ENCODE data around the gene ADCYAP1R1.

ADCYAP1R1 gene

DNA sequence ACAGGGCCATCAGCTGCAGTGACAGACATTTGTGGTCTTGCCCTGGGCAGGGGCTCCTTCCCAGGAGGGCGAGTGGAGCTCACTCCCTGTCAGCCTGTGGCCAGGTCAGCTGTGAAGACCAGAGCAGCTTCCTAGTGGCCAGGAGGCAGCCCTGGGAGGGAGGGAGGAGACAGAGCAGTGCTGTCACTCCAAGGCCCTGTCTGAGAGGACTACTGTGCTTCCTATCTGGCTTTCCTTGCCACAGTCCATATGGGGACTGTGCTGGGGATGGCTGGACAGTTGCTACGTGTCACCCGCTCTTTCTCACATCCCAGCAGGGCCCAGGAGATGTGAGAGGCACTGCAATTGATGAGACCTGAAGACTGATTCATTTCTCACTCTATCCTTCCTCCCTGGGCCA lies 15.2 kb upstream of the ADCYAP1R1 start:
- in situ Hi-C loops (cut with HindIII; ENCODE audit: low sequenced_read_pairs) = no loop called here

DNA sequence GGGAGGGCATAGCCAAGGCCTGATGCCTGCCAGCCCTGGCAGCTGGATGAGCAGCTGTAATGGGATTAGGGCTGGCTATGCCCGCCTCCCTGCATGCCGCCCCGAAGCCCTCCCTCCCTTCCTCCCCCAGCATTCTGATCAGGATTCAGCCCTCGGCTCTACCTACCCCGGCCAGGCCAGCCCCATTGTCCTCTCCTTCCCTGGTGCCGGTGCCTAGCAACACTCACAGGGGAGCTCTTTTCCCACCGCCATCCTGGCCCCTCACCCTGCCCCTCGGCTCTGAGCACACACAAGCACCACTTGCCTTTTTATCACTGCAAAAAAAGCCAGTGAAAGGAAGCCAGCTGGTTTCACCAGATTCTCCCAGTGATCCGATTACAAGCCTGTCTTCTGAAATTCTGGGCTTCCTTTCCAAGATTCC lies 9.0 kb upstream of the ADCYAP1R1 start:
- in situ Hi-C loops (cut with HindIII; ENCODE audit: low sequenced_read_pairs) = no loop called here

DNA sequence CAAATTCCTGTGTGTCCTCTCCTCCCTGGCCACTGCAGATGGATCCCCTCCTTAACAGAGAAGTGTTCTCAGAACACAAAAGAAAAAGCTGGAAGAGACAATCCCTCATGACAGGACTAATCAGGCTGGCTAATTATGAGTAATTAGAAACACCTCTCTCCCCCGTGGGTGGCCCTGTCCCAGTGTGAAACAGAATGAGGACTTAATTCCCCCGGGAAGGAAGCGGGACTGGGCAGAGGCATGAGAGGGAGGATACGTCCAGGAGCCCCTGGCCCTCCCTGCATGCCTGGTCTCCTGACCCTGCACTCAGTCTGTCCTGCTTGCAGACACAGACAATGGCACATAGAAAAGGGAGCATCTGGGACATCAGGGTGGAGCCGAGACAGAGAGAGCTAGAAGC lies 7.6 kb upstream of the ADCYAP1R1 start:
- in situ Hi-C loops (cut with HindIII; ENCODE audit: low sequenced_read_pairs) = no loop called here

DNA sequence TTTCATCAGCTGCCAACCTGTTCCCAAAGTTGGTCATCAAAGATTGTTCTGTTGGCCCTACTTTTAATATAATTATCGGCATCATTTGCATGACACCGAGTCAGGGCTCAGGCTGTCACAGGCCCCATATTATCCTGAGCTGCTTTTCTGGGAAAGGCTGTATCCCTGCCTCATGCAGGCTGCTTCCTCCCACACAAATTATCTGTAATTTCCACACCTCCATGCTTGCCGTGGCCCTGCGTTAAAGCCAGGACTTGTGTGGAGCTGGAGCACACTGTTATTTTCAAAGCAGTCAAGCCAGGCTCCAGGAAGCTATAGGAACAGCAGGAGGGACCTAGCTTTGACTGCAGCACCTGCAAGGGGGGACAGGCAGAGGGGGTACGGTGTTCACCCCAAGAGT lies 5.4 kb upstream of the ADCYAP1R1 start:
- in situ Hi-C loops (cut with HindIII; ENCODE audit: low sequenced_read_pairs) = no loop called here

DNA sequence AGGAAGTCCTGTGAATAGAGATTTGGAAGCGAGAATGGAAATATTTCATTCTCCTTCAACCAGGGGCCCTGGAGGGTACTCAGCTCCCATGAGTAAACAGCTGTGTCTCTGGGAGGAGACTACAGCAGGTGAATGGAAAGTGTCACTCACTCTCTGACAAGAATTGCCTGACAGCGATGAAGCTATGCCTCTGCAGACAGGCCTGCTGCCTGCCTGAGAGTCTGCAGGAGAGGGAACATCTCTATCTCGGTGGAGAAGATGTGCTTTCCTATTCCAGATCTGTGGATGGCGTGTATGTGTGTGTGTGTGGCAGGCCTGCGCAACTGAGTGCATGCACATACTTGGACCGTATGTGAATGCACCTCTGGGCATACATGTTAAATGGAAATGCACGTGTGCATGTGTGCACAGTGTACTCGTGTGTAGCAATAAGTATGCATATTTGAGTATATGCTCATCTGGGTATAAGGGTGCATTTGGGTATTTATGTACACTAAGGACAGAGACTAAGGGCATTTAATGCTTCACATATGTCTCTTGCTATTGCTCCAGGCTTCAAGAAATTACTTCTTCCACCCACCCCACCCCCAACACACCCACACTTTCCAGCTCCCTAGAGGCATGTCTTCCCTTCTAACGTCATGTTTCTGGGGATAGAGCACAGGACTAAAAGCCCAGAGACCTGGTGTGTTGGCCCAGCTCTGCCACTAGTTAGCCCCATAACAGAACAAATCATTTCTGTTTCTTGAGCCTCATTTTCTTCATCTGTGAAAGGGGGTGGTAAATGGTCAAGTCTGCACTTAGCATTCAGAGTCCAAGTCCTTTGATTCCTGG lies 4.6 kb upstream of the ADCYAP1R1 start:
- in situ Hi-C loops (cut with HindIII; ENCODE audit: low sequenced_read_pairs) = no loop called here

DNA sequence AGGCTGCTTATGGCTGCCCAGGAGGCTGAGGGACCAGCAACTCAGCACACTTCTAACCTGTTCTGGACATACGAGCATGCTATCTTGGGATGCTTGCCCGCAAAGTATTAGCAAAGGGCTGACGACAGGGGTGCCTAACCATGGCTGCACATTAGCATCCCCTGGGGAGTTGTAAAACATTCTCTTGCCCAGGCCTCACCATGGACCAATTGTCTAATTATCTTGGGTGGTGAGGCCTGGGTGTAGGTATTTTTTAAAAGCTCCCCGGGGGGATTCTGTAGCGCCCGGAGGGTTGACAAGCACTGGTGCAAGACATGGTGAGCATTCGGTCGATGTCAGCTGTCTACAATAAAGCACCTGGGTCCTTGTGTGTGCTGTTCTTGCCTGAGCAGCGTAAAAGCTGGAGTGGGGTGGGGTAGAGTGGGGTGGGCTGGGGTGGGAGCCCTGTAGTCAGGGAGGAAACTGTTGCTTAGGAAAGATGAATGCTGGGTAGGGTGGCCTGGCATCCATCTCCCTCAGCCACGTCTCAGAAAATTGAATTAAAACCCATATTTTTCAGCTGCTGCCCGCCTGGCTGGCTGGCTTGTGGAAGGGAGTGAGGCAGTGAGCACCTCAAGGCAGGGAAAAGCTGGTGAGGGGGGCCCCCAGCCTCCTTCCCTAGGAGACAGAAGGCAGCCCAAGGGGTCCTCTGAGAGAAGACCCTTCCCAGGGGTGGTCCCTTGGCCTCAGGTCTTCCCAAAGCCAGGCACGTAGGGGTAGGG lies 2.9 kb upstream of the ADCYAP1R1 start:
- in situ Hi-C loops (cut with HindIII; ENCODE audit: low sequenced_read_pairs) = no loop called here

DNA sequence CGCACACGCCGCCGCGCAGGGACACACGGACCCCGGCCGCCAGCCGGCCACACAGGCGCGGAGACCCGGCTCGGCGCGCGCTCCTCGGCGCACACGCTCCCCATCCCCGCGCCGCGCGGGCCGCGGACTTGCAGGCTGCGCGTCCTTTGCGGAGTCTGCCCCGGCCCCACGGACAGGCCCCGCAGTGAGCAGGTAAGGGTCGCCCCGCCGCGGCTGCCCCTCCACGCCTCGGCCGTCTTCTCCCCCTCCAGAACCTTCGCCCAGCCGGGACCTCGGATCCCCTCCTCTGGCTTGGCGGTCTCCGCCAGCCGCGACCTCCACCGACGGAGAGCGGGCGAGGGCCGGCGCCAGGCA lies 356 bp downstream of the ADCYAP1R1 start:
- in situ Hi-C loops (cut with HindIII; ENCODE audit: low sequenced_read_pairs) = no loop called here

DNA sequence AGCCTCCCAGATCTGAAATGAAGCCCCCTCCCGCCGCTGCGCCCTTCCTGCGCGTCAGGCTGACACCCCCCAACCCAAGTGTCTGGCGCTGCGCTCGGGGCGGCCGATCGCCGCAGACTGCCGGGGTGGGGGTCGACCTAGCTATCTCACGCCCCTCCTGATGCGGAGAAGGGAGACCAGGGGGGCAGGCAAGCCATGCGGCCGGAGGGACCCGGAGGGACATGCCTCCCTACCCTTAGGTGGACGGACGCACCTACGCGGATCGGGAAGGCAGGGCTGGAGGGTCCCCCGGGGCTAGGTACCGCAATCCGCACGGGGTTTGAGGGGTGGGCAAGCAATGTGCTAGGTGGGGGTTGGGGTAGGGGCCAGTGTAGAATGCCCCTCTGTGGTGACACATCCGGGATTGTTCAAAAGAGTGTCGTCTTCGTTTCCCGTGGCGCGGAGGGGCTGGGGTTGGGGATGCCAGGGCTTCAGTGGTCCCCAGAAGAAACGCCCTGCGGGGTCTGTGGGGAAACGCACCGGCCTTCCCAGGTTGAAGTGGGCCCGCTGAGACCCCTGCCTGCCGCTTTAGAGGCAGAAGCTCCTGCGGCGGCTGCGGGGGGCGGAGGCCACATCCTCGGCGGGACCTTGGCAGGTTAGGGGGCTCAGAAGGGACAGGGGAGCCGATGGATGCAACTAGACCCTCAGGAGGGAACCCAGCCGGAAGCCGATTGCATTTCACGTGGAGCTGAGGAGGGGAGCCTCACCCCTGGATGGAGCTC lies 913 bp downstream of the ADCYAP1R1 start:
- in situ Hi-C loops (cut with HindIII; ENCODE audit: low sequenced_read_pairs) = no loop called here

DNA sequence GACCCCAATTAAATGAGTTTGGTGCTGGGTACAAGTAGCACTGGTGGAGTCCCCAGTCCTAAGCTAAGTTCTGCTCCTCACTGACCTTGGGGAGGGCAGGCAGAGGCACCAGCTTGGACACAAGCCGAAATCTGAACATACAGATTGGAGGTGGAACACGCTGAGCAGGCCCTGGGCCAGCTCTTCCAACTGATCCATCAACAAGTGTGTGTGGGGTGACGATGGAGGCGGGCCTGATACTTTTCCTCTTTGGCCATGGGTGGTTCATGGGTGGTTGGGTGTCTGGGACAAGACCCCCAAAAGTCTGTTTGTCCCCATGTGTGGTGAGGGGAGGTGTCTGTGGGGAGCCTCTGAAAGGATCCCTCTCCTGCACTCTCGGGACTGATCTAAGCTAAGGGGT lies 1.9 kb downstream of the ADCYAP1R1 start:
- in situ Hi-C loops (cut with HindIII; ENCODE audit: low sequenced_read_pairs) = no loop called here

DNA sequence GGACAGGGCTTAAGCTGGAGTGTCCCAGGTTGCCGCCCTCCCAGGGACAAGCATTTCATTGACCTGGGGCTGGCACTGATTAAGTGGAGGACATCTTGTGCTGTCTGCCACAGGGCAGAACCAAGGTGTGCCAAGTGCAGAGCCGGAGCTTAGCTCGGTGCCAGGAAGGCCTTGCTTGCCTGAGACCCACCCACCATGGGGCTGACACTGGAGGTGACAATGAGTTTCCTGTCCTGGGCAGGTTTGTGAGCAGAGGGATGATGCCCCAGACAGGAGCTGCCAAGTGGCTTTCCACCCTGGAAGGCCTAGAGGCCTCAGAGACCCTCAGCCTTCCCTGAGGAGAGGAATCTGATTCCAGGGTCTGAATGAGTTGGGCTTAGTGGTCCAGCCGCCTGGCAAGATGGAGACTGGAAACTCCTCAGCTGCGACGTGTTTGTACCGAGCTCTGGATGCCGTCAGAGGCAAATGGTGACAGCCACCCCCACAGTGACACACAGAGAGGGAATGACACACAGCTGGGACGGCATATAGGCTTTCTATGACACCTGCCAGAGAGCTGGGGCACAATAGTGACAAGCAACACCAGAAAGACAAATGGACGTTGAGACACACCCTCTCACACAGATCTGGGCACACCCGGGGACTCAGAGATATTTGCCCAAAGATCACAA lies 2.6 kb downstream of the ADCYAP1R1 start:
- in situ Hi-C loops (cut with HindIII; ENCODE audit: low sequenced_read_pairs) = no loop called here

DNA sequence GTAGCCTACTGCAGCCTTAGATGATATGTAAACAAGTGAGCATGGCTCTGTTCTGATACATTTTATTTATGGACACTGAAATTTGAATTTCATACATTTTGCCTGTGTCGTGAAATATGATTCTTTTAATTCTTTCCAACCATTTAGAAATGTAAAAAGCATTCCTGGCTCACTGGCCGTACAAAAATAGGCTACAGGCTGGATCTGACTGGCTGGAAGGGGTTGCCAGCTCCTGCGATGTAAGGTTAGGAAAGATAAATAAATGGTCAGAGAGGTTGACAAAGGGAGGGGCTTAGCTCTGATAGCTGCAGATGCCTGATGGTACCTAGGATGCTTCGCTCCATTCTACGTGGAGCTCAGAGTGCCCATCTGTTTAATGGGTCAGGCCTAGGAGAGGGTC lies 3.4 kb downstream of the ADCYAP1R1 start:
- in situ Hi-C loops (cut with HindIII; ENCODE audit: low sequenced_read_pairs) = no loop called here

DNA sequence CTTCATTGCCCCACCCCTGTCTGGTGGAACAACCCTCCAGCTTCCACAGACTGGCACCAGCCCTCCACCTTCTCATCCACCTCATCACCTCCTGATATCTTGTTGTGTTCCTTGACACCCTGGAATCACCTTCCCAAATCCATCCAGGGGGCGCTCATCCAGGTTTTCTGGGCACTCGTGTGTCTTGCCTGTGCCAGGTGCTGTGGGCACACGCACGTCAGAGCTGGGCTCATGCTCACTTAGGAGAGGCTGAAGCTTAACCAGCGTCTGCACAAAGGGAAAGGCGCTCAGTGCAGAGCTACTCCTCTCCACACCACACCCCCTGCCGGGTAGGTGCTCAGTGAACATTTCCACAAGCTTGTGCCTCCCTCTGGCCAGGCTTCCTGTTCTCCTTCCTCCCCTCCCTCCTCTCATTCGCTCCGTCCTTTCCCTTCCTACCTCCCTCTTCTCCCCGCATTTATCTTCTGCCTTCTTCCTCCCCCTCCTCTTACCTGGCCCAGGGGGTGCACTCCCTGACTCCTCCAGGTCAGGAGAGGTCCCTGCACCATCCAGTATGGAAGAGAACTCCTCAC lies 4.8 kb downstream of the ADCYAP1R1 start:
- in situ Hi-C loops (cut with HindIII; ENCODE audit: low sequenced_read_pairs) = no loop called here

DNA sequence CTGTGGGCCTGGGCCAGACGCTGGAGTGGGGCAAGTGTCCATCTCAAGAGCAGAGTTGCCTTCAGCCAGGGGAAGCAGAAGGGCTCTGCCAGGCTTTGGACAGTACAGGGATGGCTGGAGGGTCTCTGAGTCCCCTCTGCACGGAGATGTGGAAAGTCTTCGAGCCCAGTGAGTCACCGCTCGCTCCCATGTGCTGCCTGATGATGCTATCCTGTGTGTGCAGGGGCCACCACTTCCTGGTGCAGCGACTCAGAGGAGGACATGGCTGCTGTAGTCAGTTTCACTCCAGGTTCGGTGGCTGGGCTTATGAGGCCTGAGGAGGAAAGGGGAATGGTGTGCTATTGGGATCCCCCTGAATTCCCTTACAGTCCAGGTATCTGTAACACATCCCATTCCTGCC lies 6.0 kb downstream of the ADCYAP1R1 start:
- in situ Hi-C loops (cut with HindIII; ENCODE audit: low sequenced_read_pairs) = no loop called here

DNA sequence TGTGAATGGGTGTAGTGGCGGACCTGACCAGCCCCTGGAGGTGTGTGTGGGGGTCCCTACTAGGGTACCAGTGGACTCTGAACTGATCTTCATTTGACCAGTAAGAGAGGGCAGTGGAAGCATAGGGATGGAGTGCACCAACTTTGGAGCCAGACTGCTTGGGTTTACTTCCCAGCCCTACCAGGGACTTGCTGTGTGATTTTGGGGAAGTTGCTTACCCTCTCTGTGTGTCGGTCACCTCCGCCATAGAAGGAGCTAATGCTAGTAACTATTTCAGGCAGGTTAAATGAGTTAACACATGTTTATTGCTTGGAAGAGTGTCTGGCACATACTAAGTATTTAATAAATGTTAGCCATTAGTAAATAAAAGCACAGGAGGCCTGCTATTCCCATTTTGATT lies 6.6 kb downstream of the ADCYAP1R1 start:
- in situ Hi-C loops (cut with HindIII; ENCODE audit: low sequenced_read_pairs) = no loop called here

DNA sequence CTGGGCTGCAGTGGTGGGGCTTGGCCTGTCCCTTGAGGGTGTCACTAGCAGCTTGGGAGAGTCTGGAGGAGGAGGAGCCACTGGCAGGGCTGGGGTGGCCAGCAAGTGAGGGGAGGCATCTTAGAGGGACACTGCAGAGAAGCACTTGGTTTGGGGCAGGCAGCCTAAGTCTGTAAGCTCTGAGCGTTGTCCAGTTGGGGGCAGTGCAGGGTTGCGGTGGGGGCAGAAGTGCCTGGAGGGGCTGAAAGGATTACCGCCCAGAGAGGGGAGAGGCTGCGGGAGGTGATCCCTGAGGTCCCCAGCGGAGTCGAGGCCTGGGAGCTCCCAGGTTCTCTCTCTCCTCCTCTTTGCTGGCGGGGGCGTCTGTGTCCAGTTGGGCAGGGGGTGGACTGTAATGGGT lies 7.4 kb downstream of the ADCYAP1R1 start:
- in situ Hi-C loops (cut with HindIII; ENCODE audit: low sequenced_read_pairs) = no loop called here

DNA sequence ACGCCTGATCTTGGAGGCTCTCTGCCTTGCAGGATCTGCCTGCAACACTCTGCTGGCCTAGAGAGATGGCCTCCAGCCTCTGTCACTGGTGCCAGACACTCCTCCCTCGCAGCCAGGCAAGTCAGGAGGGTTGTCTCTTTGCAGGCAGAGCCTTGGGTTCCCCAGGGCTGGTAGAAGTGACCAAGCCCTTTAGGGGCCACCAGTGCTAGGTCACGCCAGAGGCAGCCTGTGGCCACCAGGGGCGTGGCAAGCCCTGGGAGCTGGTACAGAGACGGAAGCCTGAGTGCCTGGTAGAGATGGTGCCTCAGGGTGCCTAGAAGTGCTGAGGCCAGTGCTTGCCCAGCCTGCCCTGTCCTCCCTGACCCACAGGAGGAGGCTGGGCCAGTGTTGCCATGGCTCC lies 9.1 kb downstream of the ADCYAP1R1 start:
- in situ Hi-C loops (cut with HindIII; ENCODE audit: low sequenced_read_pairs) = no loop called here

DNA sequence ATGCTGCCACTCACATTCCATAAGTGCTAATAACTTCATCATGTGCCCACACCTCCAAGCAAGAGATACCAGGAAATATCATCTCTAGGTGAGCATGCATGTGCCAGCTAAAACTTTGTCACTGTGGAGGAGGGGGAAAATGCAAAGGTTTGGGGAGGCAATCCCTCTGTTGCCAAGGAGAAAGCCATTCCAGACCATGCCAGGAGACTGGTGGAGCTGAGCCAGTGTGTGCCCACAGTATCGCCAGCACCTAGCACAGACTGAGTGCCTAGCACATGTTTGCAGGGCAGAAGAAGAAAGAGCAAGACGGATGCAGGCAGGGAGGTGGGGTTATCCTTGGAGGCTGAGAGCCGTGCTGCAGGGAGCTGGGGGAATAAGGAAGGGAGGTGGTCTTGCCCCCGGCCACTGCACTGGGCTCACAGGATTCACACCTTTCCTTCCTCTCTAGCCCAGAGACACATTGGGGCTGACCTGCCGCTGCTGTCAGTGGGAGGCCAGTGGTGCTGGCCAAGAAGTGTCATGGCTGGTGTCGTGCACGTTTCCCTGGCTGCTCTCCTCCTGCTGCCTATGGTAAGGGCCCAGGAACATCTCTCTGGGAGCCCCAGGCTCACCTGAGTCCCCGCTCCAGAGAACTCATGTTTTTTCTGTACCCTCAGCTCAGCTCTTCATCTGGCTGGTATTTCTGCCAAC lies 10.8 kb downstream of the ADCYAP1R1 start:
- in situ Hi-C loops (cut with HindIII; ENCODE audit: low sequenced_read_pairs) = no loop called here

DNA sequence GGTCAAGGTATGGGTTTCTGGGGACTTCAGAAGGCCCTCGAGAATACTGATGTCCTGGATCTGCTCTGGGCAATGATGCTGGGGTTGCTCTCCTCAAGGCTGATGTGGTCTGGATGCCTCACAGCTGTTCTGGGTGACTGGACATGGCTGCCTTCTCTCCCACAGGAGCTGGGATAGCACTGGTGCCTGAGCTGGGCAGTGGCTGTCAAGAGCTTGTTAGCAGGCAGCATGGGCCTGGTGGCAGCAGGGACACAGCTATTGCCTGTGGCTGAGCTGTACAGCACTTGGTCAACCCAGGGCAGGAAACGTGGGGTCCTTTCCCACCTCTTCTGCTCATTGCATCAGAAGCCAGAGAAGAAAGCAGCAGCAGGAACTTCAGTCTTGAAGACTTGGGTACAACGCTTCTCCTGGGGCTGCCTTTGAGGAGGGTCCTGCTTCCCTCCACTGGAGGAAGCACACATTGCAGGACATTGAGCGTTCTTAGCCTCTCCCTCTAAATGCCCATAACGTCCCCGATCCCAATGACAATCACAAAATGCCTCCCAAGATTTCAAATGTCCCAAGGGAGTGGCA lies 13.0 kb downstream of the ADCYAP1R1 start:
- in situ Hi-C loops (cut with HindIII; ENCODE audit: low sequenced_read_pairs) = no loop called here

DNA sequence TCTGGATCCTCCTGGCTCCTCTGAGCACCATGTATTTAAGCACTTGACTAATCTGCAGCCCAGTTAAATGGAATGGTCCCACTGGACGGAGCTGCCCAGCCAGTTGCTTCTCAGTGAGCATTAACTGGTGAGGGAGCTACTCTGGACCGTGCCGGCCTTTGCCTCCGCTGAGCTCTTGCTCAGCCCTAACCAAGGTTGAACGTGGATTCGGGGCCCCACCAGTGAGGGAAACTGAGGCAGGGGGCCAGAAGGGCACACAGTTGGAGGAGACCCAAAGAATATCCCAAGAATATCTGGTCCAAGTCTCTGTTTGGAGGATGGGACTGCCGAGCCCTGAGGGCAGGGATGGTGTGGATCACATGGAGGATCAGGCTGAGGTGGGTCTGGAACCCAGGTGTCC lies 13.7 kb downstream of the ADCYAP1R1 start:
- in situ Hi-C loops (cut with HindIII; ENCODE audit: low sequenced_read_pairs) = no loop called here

All from endothelial cell of hepatic sinusoid (primary cell).